ENCODE measurements around the gene VIPR1. TPM values are rescaled to one million over a fixed set of nuclear protein-coding genes. Genes with fewer than 3 reads are reported as not detected.
"Not testable (repeated sequence)": the region's sequence is repeated elsewhere in the genome, so short reads cannot be mapped to it uniquely, and the experiment has no call there.

VIPR1 gene
- total and polyA plus RNA-seq, 8 donors, result 7.8 to 82.5 (median 11.0) TPM

DNA sequence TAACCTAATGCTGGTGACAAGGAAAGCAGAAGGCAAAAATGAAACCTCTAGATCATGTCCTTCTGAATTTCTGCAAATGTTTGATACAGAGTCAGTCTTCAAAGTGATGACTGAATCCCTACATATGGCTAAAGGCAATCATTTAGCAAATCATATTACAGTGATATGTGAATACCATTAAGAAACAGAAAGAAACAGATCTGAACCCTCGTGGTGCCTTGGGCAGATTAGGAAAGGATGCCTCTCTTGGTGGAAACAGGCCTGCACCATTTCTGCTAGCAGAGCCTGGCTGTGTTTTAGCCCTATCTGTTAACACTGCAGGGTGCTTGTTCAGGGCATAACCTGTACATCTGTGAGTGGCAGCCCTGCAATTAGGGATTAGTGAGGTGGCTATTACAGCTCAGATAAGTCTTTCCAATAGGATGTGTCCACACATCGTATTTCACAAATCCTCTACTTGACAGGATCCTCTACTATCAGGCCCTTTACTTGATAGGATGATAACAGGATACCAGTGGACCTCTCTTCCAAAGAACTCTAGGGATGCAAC lies 67.2 kb downstream of the VIPR1 start:
- TF ChIP-seq, protein P1, sequence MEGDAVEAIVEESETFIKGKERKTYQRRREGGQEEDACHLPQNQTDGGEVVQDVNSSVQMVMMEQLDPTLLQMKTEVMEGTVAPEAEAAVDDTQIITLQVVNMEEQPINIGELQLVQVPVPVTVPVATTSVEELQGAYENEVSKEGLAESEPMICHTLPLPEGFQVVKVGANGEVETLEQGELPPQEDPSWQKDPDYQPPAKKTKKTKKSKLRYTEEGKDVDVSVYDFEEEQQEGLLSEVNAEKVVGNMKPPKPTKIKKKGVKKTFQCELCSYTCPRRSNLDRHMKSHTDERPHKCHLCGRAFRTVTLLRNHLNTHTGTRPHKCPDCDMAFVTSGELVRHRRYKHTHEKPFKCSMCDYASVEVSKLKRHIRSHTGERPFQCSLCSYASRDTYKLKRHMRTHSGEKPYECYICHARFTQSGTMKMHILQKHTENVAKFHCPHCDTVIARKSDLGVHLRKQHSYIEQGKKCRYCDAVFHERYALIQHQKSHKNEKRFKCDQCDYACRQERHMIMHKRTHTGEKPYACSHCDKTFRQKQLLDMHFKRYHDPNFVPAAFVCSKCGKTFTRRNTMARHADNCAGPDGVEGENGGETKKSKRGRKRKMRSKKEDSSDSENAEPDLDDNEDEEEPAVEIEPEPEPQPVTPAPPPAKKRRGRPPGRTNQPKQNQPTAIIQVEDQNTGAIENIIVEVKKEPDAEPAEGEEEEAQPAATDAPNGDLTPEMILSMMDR (IDR thresholded peaks at IDR 0.05), result no peak
- intact Hi-C loops (cut with DNase I), result loop anchor here in 1 of 2 donors (10.0 kb wide), 1 partner anchor 175 kb away; no protein-coding TSS in a partner anchor
- DNase-seq (no peak), ATAC-seq (no peak)
- Histone ChIP-seq H3K27me3 (no peaks in the 10 kb centered on the region), H3K4me3 (no peak overlapping the region), H3K9me3 (peaks cover 0 to 10% of the 10 kb centered on the region in 2 donors), H3K27ac (no peak overlapping the region), H3K36me3 (peaks cover 0 to 67% of the 10 kb centered on the region in 2 donors), H3K4me1 (no peaks in the 10 kb centered on the region)

DNA sequence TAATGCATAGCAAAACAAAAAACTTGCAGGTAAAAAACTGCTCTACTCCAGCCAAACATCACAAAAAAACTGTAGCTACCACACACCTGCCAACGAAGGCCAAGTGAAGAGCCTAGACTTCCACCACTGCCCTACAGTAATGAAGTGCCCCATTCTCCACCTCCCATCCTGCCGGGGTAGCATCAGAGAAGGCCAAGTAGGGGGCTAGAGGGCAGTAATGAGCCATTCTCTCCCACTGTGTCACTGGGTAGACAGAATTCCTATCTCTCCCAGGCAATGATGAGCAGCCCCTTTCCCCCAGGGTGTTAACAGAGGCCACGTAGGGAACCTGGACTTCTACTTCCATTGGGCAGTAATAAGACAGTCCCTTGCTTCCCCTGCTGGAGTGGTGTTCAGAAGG lies 69.8 kb downstream of the VIPR1 start:
- ATAC-seq (peak; percentile 80), DNase-seq (no peak)
- Histone ChIP-seq H3K4me3 (no peak overlapping the region), H3K36me3 (peaks cover 0 to 48% of the 10 kb centered on the region in 2 donors), H3K9me3 (peaks cover 0 to 20% of the 10 kb centered on the region in 2 donors), H3K4me1 (no peaks in the 10 kb centered on the region), H3K27ac (no peak overlapping the region), H3K27me3 (no peaks in the 10 kb centered on the region)
- TF ChIP-seq, protein P1 (IDR thresholded peaks at IDR 0.05), result peak in 1 of 2 donors; percentile 20
- intact Hi-C loops (cut with DNase I), result no loop called here

- Histone ChIP-seq H3K36me3 (peaks cover 0 to 33% of the 10 kb centered on the region in 2 donors), H3K27ac (no peak overlapping the region), H3K4me1 (peaks cover 0 to 6% of the 10 kb centered on the region in 2 donors), H3K9me3 (peaks cover 0 to 20% of the 10 kb centered on the region in 2 donors), H3K27me3 (no peaks in the 10 kb centered on the region), H3K4me3 (no peak overlapping the region)
- ATAC-seq (no peak), DNase-seq (no peak)
- intact Hi-C loops (cut with DNase I), result no loop called here
- TF ChIP-seq, protein P1 (IDR thresholded peaks at IDR 0.05), result no peak
These were observed 72.8 kb downstream of the VIPR1 start for GRCh38 chr3:42575137-42575741.

- H3K36me3 ChIP-seq, result peaks cover 0 to 26% of the 10 kb centered on the region in 2 donors
- no peak overlapping the region for H3K4me3 ChIP-seq
- intact Hi-C loops (cut with DNase I), result no loop called here
- peaks cover 0 to 20% of the 10 kb centered on the region in 2 donors for H3K9me3 ChIP-seq
- DNase-seq (no peak), ATAC-seq (no peak)
- no peaks in the 10 kb centered on the region for H3K27me3 ChIP-seq
- TF ChIP-seq, protein P1 (IDR thresholded peaks at IDR 0.05), result no peak
- peaks cover 0 to 26% of the 10 kb centered on the region in 2 donors for H3K4me1 ChIP-seq
- H3K27ac ChIP-seq, result no peak overlapping the region
These were observed 75.6 kb downstream of the VIPR1 start for GRCh38 chr3:42578054-42578453.

DNA sequence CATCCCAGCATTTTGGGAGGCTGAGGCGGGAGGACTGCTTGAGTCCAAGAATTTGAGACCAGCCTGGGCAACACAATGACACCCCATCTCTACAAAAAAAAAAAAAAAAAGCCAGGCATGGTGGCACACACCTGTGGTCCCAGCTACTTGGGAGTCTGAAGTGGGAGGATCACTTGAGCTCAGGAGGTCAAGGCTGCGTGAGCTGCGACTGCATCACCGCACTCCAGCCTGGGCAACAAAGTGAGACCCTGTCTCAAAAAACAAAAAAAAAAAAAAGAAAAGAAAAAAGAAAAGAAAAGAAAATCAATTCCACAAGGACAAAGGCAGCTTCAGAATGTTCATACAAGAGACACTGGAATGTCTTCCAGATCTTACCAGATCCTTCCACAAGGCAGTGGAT lies 76.9 kb downstream of the VIPR1 start:
- H3K4me1 ChIP-seq, result peaks cover 0 to 29% of the 10 kb centered on the region in 2 donors
- ATAC-seq; H3K27ac ChIP-seq; H3K4me3 ChIP-seq; H3K27me3 ChIP-seq; intact Hi-C loops (cut with DNase I); DNase-seq: not testable (repeated sequence)
- H3K9me3 ChIP-seq, result peaks cover 0 to 13% of the 10 kb centered on the region in 2 donors
- H3K36me3 ChIP-seq, result peaks cover 0 to 13% of the 10 kb centered on the region in 2 donors

Measured in left lung (tissue), 10 donors.